PC-3 (cell line): ENCODE results near the gene ACKR3. TPM values are rescaled to one million over a fixed set of nuclear protein-coding genes. Genes with fewer than 3 reads are reported as not detected.

Experiments
- ATAC-seq: fragments of 200-7000 bp; cut with Tn5 transposase; 2 replicates; pipeline ENCODE4 v1.9.1; 2020; ENCODE audit warnings: mild to moderate bottlenecking, moderate library complexity
- BruUV-seq: library from RNA; stranded (reverse); fragments of 400-500 nt; replicated peaks from 2 replicates; lab custom pipeline; 2021; lab: Mats Ljungman, UMichigan
- CTCF ChIA-PET: fragments of 300-600 bp; sonication (Branson Sonifier 250); formaldehyde crosslinking; loops from one replicate; lab custom pipeline; 2022; ENCODE audit warnings: antibody characterized with exemption; lab: Charles Lee
- POLR2A ChIA-PET: fragments of 300-600 bp; sonication (Branson Sonifier 250); formaldehyde crosslinking; loops from one replicate; lab custom pipeline; 2022; ENCODE audit warnings: antibody characterized with exemption; ENCODE audit not compliant: unreplicated experiment; lab: Charles Lee
- DNase-seq: peaks from one replicate; pipeline ENCODE4 v3.0.0-alpha.2; 2015
- H2AFZ ChIP-seq: fragments of 300-600 bp; sonication (generic); 2 replicates; pipeline ENCODE4 v1.6.0; 2016; ENCODE audit warnings: antibody characterized with exemption, low read length
- H3F3A ChIP-seq: fragments of 300-600 bp; sonication (generic); one replicate; pipeline ENCODE4 v1.6.0; 2017; ENCODE audit warnings: antibody characterized with exemption, low read length, control low read depth, mild to moderate bottlenecking; ENCODE audit not compliant: unreplicated experiment
- H3K27ac ChIP-seq: fragments of 300-600 bp; sonication (generic); 2 replicates; pipeline ENCODE4 v1.5.1; 2016; ENCODE audit warnings: mild to moderate bottlenecking, low read length
- H3K27me3 ChIP-seq: fragments of 300-600 bp; sonication (generic); 2 replicates; pipeline ENCODE4 v1.6.1; 2016; ENCODE audit warnings: low read length, mixed read lengths
- H3K36me3 ChIP-seq: fragments of 300-600 bp; sonication (generic); 2 replicates; pipeline ENCODE4 v1.6.1; 2016; ENCODE audit warnings: low read depth, mixed run types, low read length, mixed read lengths
- H3K4me1 ChIP-seq: fragments of 300-600 bp; sonication (generic); 2 replicates; pipeline ENCODE4 v1.5.1; 2016; ENCODE audit warnings: low read length; ENCODE audit not compliant: insufficient read depth
- H3K4me2 ChIP-seq: fragments of 300-600 bp; sonication (generic); 2 replicates; pipeline ENCODE4 v1.6.0; 2016; ENCODE audit warnings: low read length
- H3K4me3 ChIP-seq: fragments of 300-600 bp; sonication (generic); 2 replicates; pipeline ENCODE4 v1.5.1; 2016; ENCODE audit warnings: mild to moderate bottlenecking, low read length, mixed read lengths
- H3K79me2 ChIP-seq: fragments of 300-600 bp; sonication (generic); 2 replicates; pipeline ENCODE4 v1.6.1; 2017; ENCODE audit warnings: low read length, mixed read lengths
- H3K9ac ChIP-seq: fragments of 300-600 bp; sonication (generic); 2 replicates; pipeline ENCODE4 v1.6.0; 2016; ENCODE audit warnings: mild to moderate bottlenecking, low read length
- H3K9me2 ChIP-seq: fragments of 300-600 bp; sonication (generic); replicated peaks from 2 replicates; pipeline ENCODE4 v1.6.1; 2016; ENCODE audit warnings: mixed run types, low read length, mixed read lengths
- H3K9me3 ChIP-seq: fragments of 300-600 bp; sonication (generic); 2 replicates; pipeline ENCODE4 v1.6.1; 2016; ENCODE audit warnings: low read length, mixed read lengths
- H4K20me1 ChIP-seq: fragments of 300-600 bp; sonication (generic); 2 replicates; pipeline ENCODE4 v1.6.1; 2016; ENCODE audit warnings: low read length, mixed read lengths
- EZH2 ChIP-seq: fragments of 300-600 bp; sonication (generic); IDR thresholded peaks from one replicate; pipeline ENCODE4 v1.6.1; 2017; ENCODE audit warnings: antibody characterized with exemption, mild to moderate bottlenecking, low read length; ENCODE audit not compliant: unreplicated experiment
- EZH2phosphoT487 ChIP-seq: fragments of 300-600 bp; sonication (generic); IDR thresholded peaks from 2 replicates; pipeline ENCODE4 v1.6.1; 2018; ENCODE audit warnings: mild to moderate bottlenecking, antibody characterized with exemption, low read length, borderline replicate concordance
- intact Hi-C: fragments of 100-400 bp; cut with micrococcal nuclease; formaldehyde crosslinking; loops from 2 replicates; pipeline ENCODE4 v1.9.0; 2023
- total RNA-seq: library from RNA; depleted of rRNA; stranded (reverse); fragments of >200 nt; gene quantifications from 2 replicates; pipeline ENCODE4 v1.2.3, GENCODE V29; 2014
- TF ChIP-seq, protein P1 (sequence below): fragments of 300-600 bp; sonication (generic); conservative IDR thresholded peaks from 2 replicates; pipeline ENCODE4 v1.5.1; 2017; ENCODE audit warnings: antibody characterized with exemption, low read depth, mild to moderate bottlenecking, low read length

Gene ACKR3
- total RNA-seq, 1 experiment from 2014 or later = 3.1 TPM

DNA sequence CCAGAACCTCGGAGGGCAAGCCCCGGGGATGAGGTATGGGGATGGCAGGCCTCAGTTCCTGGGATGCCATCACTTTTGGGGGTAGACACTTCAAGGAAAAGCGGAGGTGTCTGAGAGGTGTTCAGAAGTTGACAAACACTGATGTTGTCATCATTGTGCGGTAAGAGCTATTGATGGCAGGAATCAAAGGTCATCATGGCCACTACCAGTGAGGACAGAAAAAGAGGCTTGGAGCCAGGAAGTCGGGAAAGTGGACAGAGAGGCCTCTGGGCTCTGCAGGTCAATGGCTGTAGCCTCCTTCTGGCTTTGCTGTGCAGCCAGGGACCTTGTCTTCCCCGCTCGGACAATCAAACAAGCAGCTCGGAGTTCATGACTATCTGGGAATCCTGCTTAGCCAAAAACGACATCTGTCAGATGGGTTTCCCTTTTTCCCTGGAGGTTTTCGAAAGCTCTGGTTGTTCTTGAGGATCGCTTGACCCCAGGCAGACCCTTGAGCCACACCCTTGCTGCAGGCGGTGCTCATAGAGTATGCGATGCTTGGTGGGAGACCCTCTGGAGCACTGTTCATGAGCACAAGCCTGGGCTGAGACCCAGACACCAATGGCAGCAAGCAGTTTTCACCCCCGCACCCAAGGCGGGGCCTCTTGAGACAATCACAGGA lies 19.4 kb downstream of the ACKR3 start:
- Histone ChIP-seq H2AFZ (no peak overlapping the region), H3K9me3 (no peaks in the 10 kb centered on the region), H3K79me2 (no peaks in the 10 kb centered on the region), H3K4me1 (no peaks in the 10 kb centered on the region), H3K9me2 (no peaks in the 10 kb centered on the region), H3K4me2 (no peak overlapping the region), H3K4me3 (no peak overlapping the region), H3K36me3 (no peaks in the 10 kb centered on the region), H3F3A (no peaks in the 10 kb centered on the region), H3K9ac (no peak overlapping the region), H4K20me1 (no peaks in the 10 kb centered on the region), H3K27ac (no peak overlapping the region), H3K27me3 (no peaks in the 10 kb centered on the region)
- ATAC-seq (no peak), DNase-seq (no peak)
- ChIA-PET CTCF (no interaction called here), POLR2A (no interaction called here)
- intact Hi-C loops = no loop called here
- no TSS peak for BruUV-seq
- TF ChIP-seq, protein P1, sequence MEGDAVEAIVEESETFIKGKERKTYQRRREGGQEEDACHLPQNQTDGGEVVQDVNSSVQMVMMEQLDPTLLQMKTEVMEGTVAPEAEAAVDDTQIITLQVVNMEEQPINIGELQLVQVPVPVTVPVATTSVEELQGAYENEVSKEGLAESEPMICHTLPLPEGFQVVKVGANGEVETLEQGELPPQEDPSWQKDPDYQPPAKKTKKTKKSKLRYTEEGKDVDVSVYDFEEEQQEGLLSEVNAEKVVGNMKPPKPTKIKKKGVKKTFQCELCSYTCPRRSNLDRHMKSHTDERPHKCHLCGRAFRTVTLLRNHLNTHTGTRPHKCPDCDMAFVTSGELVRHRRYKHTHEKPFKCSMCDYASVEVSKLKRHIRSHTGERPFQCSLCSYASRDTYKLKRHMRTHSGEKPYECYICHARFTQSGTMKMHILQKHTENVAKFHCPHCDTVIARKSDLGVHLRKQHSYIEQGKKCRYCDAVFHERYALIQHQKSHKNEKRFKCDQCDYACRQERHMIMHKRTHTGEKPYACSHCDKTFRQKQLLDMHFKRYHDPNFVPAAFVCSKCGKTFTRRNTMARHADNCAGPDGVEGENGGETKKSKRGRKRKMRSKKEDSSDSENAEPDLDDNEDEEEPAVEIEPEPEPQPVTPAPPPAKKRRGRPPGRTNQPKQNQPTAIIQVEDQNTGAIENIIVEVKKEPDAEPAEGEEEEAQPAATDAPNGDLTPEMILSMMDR = no peak

GRCh38 chr2:236590846-236591245 lies 21.2 kb downstream of the ACKR3 start:
- H3K27ac ChIP-seq = no peak overlapping the region
- intact Hi-C loops = no loop called here
- H3K4me2 ChIP-seq = no peak overlapping the region
- no peak overlapping the region for H3K4me3 ChIP-seq
- H3K27me3 ChIP-seq = no peaks in the 10 kb centered on the region
- H3K36me3 ChIP-seq = no peaks in the 10 kb centered on the region
- TF ChIP-seq, protein P1 = no peak
- TF ChIP-seq EZH2phosphoT487 = no peak
- no peak for TF ChIP-seq EZH2
- no peaks in the 10 kb centered on the region for H3F3A ChIP-seq
- ChIA-PET CTCF (no interaction called here), POLR2A (no interaction called here)
- DNase-seq (no peak), ATAC-seq (no peak)
- no peak overlapping the region for H3K9ac ChIP-seq
- BruUV-seq = no TSS peak
- no peaks in the 10 kb centered on the region for H3K79me2 ChIP-seq
- no peak overlapping the region for H2AFZ ChIP-seq
- no peaks in the 10 kb centered on the region for H3K9me3 ChIP-seq
- H4K20me1 ChIP-seq = no peaks in the 10 kb centered on the region
- H3K4me1 ChIP-seq = no peaks in the 10 kb centered on the region
- no peaks in the 10 kb centered on the region for H3K9me2 ChIP-seq

DNA sequence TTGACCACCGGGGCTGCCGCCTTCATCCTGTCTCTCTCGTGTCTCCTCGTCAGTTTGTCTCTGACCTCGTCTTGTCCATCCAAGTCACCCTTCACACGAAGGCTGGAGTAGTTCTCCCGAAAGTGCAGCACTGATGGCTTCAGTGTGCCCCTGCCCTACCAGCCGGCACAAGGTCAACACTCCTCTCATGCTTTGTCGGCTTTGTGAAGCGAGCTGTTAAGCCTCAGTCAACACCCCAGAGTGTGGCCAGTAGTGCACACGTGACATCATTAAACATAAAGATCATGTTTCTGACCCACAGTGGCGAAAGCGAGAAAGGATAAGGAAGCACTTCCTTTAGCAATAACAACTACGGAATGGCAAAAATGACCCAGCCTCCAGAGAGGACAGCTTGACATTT lies 23.2 kb downstream of the ACKR3 start:
- H3K27me3 ChIP-seq = no peaks in the 10 kb centered on the region
- ChIA-PET CTCF (no interaction called here), POLR2A (no interaction called here)
- H2AFZ ChIP-seq = no peak overlapping the region
- H3K9me3 ChIP-seq = no peaks in the 10 kb centered on the region
- DNase-seq (no peak), ATAC-seq (no peak)
- TF ChIP-seq EZH2phosphoT487 = no peak
- no peak for TF ChIP-seq EZH2
- TF ChIP-seq, protein P1 = no peak
- no peaks in the 10 kb centered on the region for H3K79me2 ChIP-seq
- no peaks in the 10 kb centered on the region for H3K36me3 ChIP-seq
- no peak overlapping the region for H3K9ac ChIP-seq
- H3F3A ChIP-seq = no peaks in the 10 kb centered on the region
- no peaks in the 10 kb centered on the region for H3K9me2 ChIP-seq
- no peaks in the 10 kb centered on the region for H3K4me1 ChIP-seq
- no TSS peak for BruUV-seq
- H3K4me2 ChIP-seq = no peak overlapping the region
- no peaks in the 10 kb centered on the region for H4K20me1 ChIP-seq
- H3K4me3 ChIP-seq = no peak overlapping the region
- no peak overlapping the region for H3K27ac ChIP-seq
- intact Hi-C loops = no loop called here
